HL-60/S4 treated with retinoic acid at 250 ng/mL for 4 days and 3 days (cell line): ENCODE data around the gene KRT75.
"Not testable (repeated sequence)": the region's sequence is repeated elsewhere in the genome, so short reads cannot be mapped to it uniquely, and the experiment has no call there.

ENCODE experiments used
- in situ Hi-C: fragments of 300-500 bp; cut with MboI; formaldehyde crosslinking; loops from 2 replicates; pipeline ENCODE4 v1.7.0; 2022; ENCODE audit warnings: low sequenced_read_pairs

Gene KRT75

GRCh38 chr12:52434081-52434733 lies at the start of gene KRT75:
Gene KRT75, minus strand, starts transcription at chr12:52434371. Its CDS starts 67 bp downstream, at chr12:52434304.
- in situ Hi-C loops: no loop called here

GRCh38 chr12:52480073-52480472 lies 45.9 kb upstream of the KRT75 start:
- in situ Hi-C loops: no loop called here

- in situ Hi-C loops: no loop called here
Observed at GRCh38 chr12:52477651-52478050, 43.5 kb upstream of the KRT75 start.

- in situ Hi-C loops: no loop called here
Observed at GRCh38 chr12:52474212-52474611, 40.0 kb upstream of the KRT75 start.

GRCh38 chr12:52473768-52474167 lies 39.6 kb upstream of the KRT75 start, which contains the start of gene KRT6C:
Gene KRT6C, minus strand, starts transcription at chr12:52473805. Its CDS starts 68 bp downstream, at chr12:52473737.
- in situ Hi-C loops: no loop called here

- in situ Hi-C loops: no loop called here
Observed at GRCh38 chr12:52469853-52470252, 35.7 kb upstream of the KRT75 start.

GRCh38 chr12:52464897-52465296 lies 30.7 kb upstream of the KRT75 start:
- in situ Hi-C loops: no loop called here

GRCh38 chr12:52461693-52462092 lies 27.5 kb upstream of the KRT75 start:
- in situ Hi-C loops: no loop called here

- in situ Hi-C loops: no loop called here
Observed at GRCh38 chr12:52458861-52459260, 24.7 kb upstream of the KRT75 start.

GRCh38 chr12:52455821-52456220 lies 21.6 kb upstream of the KRT75 start:
- in situ Hi-C loops: no loop called here

GRCh38 chr12:52454411-52455201 lies 20.4 kb upstream of the KRT75 start:
- in situ Hi-C loops: no loop called here

GRCh38 chr12:52452101-52452500 lies 17.9 kb upstream of the KRT75 start, which contains the start of gene KRT6B:
Gene KRT6B, minus strand, starts transcription at chr12:52452146. Its CDS starts 68 bp downstream, at chr12:52452078.
- in situ Hi-C loops: no loop called here

- in situ Hi-C loops: no loop called here
Observed at GRCh38 chr12:52448228-52448627, 14.1 kb upstream of the KRT75 start.

- in situ Hi-C loops: not testable (repeated sequence)
Observed at GRCh38 chr12:52447196-52447595, 13.0 kb upstream of the KRT75 start.

- in situ Hi-C loops: no loop called here
Observed at GRCh38 chr12:52446367-52447045, 12.3 kb upstream of the KRT75 start.

- in situ Hi-C loops: no loop called here
Observed at GRCh38 chr12:52445876-52446275, 11.7 kb upstream of the KRT75 start.

GRCh38 chr12:52444647-52445595 lies 10.8 kb upstream of the KRT75 start:
- in situ Hi-C loops: no loop called here

GRCh38 chr12:52443966-52444365 lies 9.8 kb upstream of the KRT75 start:
- in situ Hi-C loops: no loop called here

- in situ Hi-C loops: no loop called here
Observed at GRCh38 chr12:52442600-52443061, 8.5 kb upstream of the KRT75 start.

- in situ Hi-C loops: no loop called here
Observed at GRCh38 chr12:52441320-52441911, 7.2 kb upstream of the KRT75 start.
